HUDEP-2 (cell line): ENCODE results near the gene PLN.

Experiments used
- DNase-seq, 76 experiments: peaks; one replicate each; lab custom pipeline; 2025; ENCODE audit not compliant: unreplicated experiment in 76 of 76; lab: John Stamatoyannopoulos, UW

Gene PLN

DNA sequence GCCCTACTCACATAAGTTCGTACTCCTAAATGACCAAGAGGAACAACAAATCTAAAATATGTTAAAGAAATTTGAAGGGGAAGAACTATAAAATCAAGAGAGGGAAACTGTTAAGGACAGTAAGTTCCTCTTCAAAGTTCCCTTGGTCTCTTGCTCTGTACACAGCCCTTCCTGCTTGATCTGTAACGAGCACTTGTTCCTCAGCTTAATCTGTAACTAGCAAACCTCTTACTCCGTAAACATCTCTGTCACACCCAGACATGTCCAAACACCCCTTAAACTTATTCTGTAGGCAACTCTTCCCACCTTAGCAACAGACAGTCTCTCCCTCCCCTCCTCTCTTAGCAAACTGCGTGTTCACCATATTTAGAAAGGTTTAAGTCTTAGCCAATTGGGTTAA, 29.9 kb downstream of the PLN start:
- DNase-seq: no peak

DNA sequence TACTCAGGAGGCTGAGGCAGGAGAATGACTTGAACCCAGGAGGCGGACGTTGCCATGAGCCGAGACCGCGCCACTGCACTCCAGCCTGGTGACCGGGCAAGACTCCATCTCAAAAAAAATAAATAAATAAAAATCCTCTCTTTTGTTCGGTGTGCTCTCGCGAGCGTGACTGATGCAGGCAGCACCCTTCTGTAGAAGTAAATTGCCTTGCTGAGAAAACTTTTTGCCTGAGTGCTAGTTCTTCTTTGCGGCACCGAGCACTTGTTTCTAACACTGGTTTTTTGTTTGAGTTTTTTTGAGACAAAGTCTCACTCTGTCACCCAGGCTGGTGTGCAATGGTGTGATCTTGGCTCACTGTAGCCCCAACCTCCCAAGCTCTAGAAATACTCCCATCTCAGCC, 30.5 kb downstream of the PLN start:
- DNase-seq: no peak

DNA sequence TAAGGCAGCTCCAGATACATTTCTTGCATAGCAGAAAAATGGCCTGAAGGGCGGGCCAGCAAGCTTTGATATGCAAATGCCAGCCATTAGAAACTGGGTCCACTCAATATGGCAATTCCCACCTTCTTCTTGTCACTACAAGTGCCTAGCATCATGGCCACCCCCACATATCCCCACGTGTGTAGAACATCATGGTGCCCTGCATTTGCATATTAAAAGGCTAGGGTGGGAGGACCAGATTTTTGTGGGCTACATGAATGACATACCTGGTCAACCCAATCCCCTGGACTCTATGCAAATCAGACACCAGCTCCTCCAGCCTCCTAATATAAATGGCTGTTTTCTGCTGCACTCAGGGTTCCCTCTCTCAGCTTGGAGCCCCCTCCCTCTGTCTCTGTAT, 31.7 kb downstream of the PLN start:
- DNase-seq: no peak

DNA sequence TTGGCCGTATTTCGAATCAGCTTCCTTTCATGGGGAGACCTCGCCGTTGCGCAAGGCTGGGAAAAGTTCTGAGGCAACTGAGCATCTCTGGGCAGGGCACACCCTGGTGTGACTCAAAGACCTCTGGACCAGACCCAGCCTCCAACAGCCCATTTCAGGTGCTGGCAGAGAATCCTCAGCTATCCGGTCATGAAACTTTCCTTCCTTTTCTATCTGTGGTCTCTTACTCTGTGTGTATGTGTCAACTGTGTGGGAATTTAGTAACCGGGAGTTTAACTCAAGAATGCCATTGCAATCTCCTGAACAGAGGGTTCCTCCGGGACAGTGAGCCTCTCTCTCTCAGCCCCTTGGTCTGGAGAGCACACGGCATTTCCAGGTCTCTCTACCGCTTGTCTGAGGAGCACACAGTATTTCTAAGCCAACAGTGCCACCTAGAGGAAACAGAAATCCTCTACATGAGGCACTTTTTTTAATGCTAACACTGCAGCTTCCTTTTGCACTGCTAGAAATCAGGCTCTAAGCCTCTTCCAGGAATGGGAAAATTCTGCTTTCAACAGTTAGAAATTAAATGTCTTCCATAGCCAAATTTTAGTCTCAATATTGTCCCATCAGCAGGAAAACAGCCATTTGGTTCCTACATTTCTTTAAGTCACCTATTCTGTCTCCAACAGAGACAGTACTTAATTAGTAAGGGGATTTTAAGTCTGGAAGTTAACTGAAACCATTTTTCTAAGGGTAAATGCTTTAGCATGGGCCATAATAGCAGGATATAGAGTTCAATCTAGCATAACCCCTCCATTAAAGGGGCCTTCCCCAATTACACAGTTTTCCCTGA, 32.7 kb downstream of the PLN start:
- DNase-seq: peak in 32 of 76 experiments; percentile 3 to 71 (median 43)

DNA sequence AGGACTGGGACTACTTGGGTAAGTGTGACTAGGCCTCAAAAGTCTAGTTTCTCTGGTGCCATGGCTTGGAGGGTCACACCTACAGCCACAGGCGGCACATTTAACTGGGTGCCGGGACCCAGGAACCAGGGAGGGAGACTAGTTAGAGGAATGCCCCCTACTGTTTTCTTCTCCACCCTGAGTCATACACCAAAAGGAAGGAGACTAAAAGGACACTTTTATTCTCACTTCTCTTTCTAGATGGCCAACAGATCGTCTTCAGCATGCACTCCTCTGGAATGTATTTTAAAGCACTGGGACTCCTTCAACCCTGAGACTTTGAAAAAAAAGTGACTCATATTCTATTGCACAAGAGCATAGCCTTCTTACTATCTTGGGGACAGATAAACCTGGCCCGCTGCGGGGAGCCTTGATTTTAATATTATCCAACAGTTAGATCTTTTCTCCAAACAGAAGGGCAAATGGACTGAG, 33.4 kb downstream of the PLN start:
- peak in 4 of 76 experiments; percentile 17 to 34 (median 20) for DNase-seq

DNA sequence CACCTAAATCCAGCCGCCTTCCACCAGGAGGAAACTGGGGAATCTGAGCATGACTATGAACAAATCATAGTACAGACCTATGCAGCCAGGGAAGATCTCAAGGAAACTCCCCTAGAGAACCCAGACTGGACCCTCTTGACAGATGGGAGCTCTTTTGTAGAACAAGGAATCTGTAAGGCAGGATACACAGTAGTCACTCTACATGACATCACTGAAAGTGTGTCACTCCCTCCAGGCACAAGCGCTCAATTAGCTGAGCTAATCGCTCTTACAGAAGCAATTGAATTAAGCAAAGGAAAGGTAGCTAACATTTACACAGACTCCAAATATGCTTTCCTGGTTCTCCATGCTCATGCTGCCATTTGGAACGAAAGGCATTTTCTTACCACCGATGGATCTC, 36.8 kb downstream of the PLN start:
- DNase-seq: no peak

DNA sequence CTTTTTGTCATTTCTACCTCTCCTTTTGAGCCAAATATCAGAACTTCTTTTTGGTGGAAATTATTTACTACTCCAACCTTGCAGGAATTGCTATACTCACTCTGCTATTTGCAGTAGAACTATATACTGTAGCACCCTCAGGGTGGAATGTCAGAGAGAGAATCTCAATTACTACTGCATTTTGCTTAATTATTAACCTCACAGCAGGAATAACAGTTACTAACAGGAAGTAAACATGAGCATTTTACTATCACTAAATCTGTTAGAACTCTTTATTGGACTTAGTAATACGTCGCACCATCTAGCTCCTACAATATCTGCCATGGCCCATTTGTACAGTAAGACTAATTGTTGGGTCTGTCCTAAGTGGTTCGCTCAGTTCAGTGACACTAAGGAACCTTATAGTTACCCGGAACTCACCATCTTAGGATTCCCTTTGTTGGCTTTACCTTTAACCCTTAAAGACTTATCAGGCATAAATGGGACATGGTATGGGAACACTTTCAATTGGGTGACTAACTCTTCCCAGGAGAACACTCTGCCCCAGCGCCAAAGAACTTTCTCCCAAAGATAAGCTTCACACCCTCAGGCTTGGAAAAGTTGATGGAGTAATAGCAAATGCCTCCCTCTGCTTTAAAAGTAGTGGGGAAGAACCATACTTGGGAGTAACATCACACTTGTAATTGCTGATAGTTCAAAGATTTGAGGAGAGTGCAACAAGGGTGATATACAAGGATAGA, 38.8 kb downstream of the PLN start:
- DNase-seq: no peak

DNA sequence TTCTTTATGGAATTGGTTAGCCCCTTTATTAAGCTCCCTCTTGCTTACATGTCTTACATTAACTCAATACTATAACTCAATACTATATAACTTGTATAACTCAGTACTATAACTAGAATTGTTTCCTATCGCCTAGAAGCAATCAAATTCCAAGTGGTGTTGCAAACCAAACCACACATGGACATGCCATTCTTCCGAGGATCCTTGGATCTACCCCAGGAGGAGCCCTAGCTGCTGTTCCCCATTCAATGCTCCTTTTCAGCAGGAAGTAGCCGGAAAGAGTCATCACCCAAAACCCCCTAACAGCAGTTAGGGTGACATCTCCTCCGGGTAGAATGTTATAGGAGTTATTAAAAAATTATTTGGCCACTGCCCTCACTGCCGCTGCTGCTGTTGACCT, 40.5 kb downstream of the PLN start:
- no peak for DNase-seq

DNA sequence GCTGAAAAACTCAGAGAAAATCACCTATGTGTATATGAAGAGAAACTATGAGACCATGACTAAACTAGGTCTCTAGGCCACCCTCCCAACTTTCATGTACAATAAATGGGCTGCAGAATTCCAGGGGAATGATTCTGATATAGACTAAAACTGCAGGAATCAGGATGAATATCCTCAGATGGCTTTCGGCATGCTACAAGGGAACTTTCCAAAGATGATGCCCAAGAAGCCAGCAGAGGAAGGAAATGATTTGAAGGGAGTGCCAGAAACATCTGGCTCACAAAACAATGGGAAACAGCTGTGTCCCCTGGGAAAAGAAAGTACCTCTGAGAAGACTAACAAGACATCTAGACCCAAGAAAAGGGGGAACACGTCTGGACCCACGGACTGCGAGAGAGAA, 41.1 kb downstream of the PLN start:
- DNase-seq: no peak

DNA sequence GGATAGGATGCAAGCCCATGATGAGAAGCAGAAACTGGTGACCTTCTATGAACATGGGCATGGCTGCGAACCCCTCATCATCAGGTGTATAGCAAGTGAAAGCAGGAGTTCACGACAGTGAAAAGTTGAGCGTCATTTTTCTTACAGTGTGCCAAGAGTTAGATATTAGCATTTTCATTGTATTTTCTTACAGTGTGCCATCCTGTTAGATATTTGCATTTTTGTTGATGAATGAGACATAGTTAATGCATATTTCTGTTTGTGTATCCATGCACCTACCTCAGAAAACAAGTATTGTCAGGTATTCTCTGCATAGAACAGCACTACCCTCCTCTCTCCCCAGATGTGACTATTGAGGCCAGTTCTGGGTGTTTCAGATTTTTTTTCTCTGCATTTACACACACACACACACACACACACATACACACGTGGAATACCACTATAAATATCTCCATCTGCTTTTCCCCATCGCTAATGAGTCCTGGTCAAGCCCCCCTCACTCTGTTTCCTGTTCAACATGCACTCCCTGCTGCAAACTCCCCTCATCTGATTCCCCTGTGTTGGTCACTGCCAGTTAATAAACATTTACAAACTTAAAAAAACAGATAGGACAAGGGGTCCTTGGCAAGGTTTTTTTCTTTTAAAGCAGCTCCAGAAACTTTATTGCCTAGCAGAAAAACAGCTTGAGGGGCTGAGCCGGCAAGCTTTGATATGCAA, 41.7 kb downstream of the PLN start:
- no peak for DNase-seq

DNA sequence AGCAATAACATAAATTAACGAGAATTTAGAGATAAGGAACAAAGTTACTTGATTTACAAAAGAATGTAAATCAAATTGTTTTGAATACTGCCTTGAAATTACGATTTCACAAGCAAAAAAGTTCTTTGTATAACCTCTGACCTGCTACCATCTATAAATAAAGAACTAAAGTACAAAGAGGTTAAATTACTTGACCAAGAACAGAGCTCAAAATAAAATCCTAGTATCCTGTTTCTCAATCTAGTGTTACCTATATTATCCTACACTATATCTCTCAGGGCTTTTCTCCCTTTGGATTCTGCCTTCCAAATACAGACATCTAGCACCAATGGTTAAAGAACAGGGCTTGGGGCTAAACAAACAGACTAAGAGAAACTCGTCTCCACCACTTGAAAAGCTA, 43.8 kb downstream of the PLN start:
- no peak for DNase-seq

DNA sequence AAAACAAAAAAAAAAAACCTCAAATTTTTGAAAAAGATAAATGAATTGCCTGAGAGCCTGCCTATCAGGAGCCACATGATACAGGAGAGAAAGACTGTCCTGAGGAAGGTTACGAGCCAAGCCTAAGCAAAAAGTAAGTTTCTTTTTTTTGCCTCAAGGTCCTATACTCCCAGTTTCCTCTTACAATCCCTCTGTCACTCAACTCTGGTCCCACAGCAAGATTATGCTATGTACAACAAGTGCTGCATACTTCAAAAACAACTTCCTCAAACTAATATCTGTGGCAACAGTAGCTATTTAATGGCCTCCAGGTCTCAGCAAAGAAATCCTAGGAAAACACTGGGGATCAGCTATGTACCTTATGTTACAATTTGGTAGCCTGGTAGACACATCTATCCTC, 46.8 kb downstream of the PLN start:
- DNase-seq: no peak

DNA sequence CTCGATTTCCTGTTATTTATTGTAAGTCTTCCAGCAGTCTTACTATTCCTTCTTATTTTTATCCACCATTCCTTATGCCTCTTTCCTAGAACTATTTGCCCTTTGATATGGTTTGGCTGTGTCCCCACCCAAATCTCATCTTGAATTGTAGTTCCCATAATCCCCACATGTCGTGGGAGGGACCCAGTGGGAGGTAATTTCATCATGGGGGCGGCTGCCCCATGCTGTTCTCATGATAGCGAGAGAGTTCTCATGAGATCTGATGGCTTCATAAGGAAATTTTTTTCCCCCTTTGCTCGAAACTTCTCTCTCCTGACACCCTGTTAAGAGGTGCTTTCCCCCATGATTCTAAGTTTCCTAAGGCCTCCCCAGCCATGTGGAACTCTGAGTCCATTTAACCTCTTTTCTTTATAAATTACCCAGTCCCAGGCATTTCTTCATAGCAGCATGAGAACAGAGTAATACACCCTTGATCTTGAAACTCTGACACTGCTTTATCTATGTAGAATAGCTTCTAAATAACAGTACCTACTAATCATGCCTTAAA, 48.8 kb downstream of the PLN start:
- no peak for DNase-seq

DNA sequence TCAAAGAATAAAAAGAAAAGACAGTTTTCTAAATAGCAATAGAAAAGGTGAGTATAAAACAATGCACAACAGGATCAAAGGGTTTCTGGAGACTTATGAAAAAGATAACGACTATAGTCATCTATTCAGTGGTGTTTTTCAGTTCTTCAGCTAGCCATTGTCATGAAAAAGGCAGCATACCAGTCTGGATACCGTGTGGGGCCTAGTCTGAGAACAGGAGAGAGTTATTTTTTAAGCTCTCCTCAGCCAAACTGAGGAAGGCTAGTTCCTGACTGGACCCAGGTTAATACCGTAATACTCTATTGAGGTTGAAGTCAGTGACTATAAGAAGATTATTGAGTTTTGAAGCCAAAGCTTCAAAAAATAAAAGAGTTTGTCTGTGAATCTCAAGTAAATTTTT, 49.5 kb downstream of the PLN start:
- no peak for DNase-seq

DNA sequence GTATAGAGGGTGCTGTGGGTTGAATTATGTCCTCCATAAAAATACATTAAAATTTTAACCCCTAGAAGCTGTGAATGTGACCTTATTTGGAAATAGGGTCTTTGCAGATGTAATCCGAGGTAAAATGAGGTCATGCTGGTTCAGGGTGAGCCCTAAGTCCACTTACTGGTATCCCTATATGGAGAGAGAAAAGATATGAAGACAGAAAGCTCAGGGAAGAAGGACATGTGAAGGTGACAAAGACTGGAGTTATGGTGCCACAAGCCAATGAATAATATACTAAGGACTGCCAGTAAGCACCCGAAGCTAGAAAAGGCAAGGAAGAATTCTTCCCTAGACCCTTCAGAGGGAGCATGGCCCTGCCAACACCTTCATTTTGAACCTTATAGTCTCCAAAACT, 50.2 kb downstream of the PLN start:
- no peak for DNase-seq

DNA sequence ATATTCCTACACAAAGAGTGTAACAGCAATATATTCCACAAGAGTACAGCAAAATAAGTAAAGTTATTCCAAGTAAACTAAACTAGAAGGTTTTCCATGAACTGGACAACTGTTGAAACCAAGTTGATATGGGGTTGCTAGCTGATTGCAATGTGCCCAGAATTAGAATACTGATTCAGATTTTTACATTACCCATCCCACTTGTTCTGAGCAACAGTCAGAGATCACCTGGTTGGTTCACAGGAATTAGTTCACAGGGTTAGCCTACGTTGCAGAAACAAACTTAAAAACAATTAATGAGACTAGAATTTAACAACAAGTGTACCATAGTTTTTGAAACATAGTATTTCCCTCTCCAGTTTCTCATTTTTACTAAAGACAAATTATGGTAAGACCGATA, 54.2 kb downstream of the PLN start:
- DNase-seq: no peak

DNA sequence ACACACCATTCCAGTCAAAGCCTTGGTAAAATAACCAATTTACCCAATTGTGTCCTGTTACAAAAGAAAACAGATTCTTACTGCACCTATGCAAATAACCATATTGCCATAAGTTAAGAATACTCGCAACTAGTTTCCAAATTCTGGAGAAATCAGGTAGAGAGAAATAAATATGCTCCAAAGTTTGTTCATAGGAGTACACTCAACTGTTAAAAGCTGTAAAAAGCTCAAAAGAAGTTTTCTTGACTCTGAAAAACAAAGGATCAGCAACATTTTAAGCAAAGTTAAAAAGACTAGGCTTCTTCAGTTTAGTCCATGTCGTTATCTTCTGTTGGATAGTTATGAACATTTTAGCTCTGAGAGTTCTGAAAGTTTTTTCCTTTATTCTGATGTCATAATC, 55.3 kb downstream of the PLN start:
- DNase-seq: no peak

DNA sequence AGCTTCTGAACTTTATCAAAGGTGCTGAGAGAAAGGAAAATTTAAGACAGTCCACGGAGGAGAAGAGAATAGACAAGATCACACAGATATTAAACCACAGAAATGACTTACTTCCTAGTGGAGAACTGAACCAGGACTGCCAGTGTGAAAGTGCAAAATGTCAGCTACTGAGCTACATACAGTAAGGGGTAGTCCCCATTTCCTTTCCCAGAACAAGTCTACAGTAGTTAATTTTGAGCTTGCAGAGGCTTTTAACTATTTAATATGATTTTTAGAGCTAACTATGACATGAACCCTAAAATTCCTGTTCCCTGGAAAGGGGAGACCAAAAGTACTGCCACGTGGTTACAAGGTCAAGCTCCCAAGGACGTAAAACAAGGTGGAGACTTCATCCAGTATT, 58.2 kb downstream of the PLN start:
- DNase-seq: no peak

DNA sequence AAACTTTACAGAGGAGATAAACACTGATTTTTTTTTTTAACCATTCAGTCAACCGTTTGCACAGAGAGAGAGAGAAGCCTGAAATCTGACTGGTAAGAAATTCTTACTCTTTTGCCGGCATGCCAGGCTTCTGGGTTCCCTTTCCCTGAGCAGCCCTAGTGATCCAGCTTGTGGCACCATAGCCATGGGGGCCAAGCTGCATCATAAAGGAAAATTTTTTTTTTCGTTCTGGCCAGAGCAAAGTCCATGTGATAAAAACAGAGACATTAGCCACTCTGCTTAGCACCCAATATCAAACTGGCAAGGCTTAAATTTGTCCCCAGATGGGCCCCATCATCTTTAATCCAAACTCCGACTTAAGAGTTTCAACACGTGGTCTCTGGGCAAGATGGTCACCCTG, 58.8 kb downstream of the PLN start:
- no peak for DNase-seq
